K562 (cell line): Measurements from ENCODE around the gene CHRDL2. TPM values are rescaled to one million over a fixed set of nuclear protein-coding genes. Genes with fewer than 3 reads are reported as not detected.

Experiments
- BRCA1 ChIP-seq, 2 experiments: fragments of 450-650 bp in 1 of 2; sonication (generic) in 1 of 2; formaldehyde crosslinking in 1 of 2; IDR thresholded peaks; 2 replicates each; pipeline versions ENCODE4 v1.5.0 to v1.6.1; 2017 to 2020; ENCODE audit warnings: mild to moderate bottlenecking in 1 of 2, missing genetic modification reagents in 1 of 2
- CEBPB ChIP-seq: fragments of 450-650 bp; IDR thresholded peaks from 2 replicates; pipeline ENCODE4 v1.6.1; 2016; ENCODE audit warnings: missing genetic modification characterization, missing compliant biosample characterization
- E2F6 ChIP-seq, 2 experiments: IDR thresholded peaks; 2 replicates each; pipeline ENCODE4 v1.6.1; 2011; ENCODE audit warnings: borderline replicate concordance in 1 of 2, control low read depth in 1 of 2, low read depth in 1 of 2, low read length in 1 of 2, mild to moderate bottlenecking in 1 of 2, mixed read lengths in 1 of 2, moderate library complexity in 1 of 2; ENCODE audit not compliant: insufficient read depth in 1 of 2, insufficient read length in 1 of 2, poor library complexity in 1 of 2, severe bottlenecking in 1 of 2; ENCODE audit errors: extremely low read depth in 1 of 2
- NUFIP1 ChIP-seq: fragments of 450-650 bp; IDR thresholded peaks from 2 replicates; pipeline ENCODE4 v1.6.1; 2018; ENCODE audit not compliant: partially characterized antibody
- STAT5B ChIP-seq: fragments of 250-450 bp; sonication (Bioruptor Pico); IDR thresholded peaks from 2 replicates; pipeline ENCODE4 v1.8.0; 2021; ENCODE audit warnings: mild to moderate bottlenecking, inconsistent platforms
- ZBTB34 ChIP-seq: fragments of 250-450 bp; sonication (Bioruptor Pico); IDR thresholded peaks from 2 replicates; pipeline ENCODE4 v1.8.0; 2021; ENCODE audit warnings: mild to moderate bottlenecking, moderate library complexity
- ZFP36 ChIP-seq: fragments of 150-350 bp; IDR thresholded peaks from 2 replicates; pipeline ENCODE4 v1.6.1; 2018; ENCODE audit warnings: low read length, low read depth; ENCODE audit not compliant: partially characterized antibody
- ZNF134 ChIP-seq: fragments of 250-450 bp; sonication (Bioruptor Pico); conservative IDR thresholded peaks from 2 replicates; pipeline ENCODE4 v1.4.0; 2020
- ZNF3 ChIP-seq: fragments of 250-450 bp; sonication (Bioruptor Pico); IDR thresholded peaks from 2 replicates; pipeline ENCODE4 v1.5.0; 2021; ENCODE audit warnings: mild to moderate bottlenecking, moderate library complexity
- ZNF407 ChIP-seq: fragments of 450-650 bp; IDR thresholded peaks from 2 replicates; pipeline ENCODE4 v1.6.1; 2016; ENCODE audit warnings: low read depth
- ZNF717 ChIP-seq: fragments of 250-450 bp; sonication (Bioruptor Pico); IDR thresholded peaks from 2 replicates; pipeline ENCODE4 v1.5.0; 2021
- ZNF778 ChIP-seq: fragments of 450-650 bp; formaldehyde crosslinking; IDR thresholded peaks from 2 replicates; pipeline ENCODE4 v1.4.0; 2020; ENCODE audit warnings: mild to moderate bottlenecking, moderate library complexity
- polyA plus RNA-seq, 8 experiments: library from polyadenylated mRNA; depleted of rRNA in 4 of 8; stranded (reverse) in 5 of 8; unstranded in 3 of 8; fragments of >200 nt; fragmentation: Nextera tagmentation in 2 of 8; fragmentation: Illumina TruSeq in 1 of 8; extraction: Ambion mirVana in 2 of 8; extraction: Trizol in 1 of 8; gene quantifications; 2 replicates each; pipeline versions ENCODE4 v1.2.1 to v1.2.3, GENCODE V29; 2011 to 2014; ENCODE audit warnings: inconsistent platforms in 1 of 8, missing spikeins in 1 of 8
- total RNA-seq, 7 experiments: library from RNA; depleted of rRNA in 6 of 7; stranded (reverse); fragments of >200 nt in 6 of 7; fragmentation: Illumina TruSeq in 2 of 7; extraction: Trizol in 2 of 7; gene quantifications; 2 replicates each; pipeline versions ENCODE4 v1.2.1 to v1.2.3, GENCODE V29; 2011 to 2021; ENCODE audit warnings: low replicate concordance in 1 of 7

The CHRDL2 gene
- total and polyA plus RNA-seq, 9 of the 15 experiments (the other 6 are each of a cell fraction or from before 2014, with no cell fraction given) = not detected

- TF ChIP-seq ZNF407 = no peak
- no peak for TF ChIP-seq ZBTB34 (CRISPR knock-in tag)
- TF ChIP-seq ZNF3 (CRISPR knock-in tag) = no peak
- no peak for TF ChIP-seq STAT5B (CRISPR knock-in tag)
- peak; percentile 69 for TF ChIP-seq ZFP36
- no peak for TF ChIP-seq E2F6 (IDR thresholded peaks at IDR 0.05; ENCODE audit: borderline replicate concordance in 1 of 2, extremely low read depth in 1 of 2, insufficient read depth in 1 of 2, insufficient read length in 1 of 2, low read depth in 1 of 2, low read length in 1 of 2, poor library complexity in 1 of 2, severe bottlenecking in 1 of 2)
- no peak for TF ChIP-seq NUFIP1
- TF ChIP-seq BRCA1 (IDR thresholded peaks at IDR 0.05) = no peak
- no peak for TF ChIP-seq BRCA1 (CRISPR knock-in tag; IDR thresholded peaks at IDR 0.05)
- 0 out of 2 replicates have a peak, but pooled peaks have one; percentile 56 for TF ChIP-seq CEBPB
- no peak for TF ChIP-seq ZNF134 (CRISPR knock-in tag)
- TF ChIP-seq ZNF717 (CRISPR knock-in tag) = no peak
- no peak for TF ChIP-seq ZNF778 (CRISPR knock-in tag)
Measured at GRCh38 chr11:74672956-74673692, 58.1 kb downstream of the CHRDL2 start (continued).
